ENCODE results near the gene ZBTB40.

Gene ZBTB40

GRCh38 chr1:22428672-22429071 lies 23.0 kb upstream of the ZBTB40 start:
- DNase-seq = peak; percentile 27

GRCh38 chr1:22431965-22432364 lies 19.7 kb upstream of the ZBTB40 start:
- no peak for DNase-seq

DNA sequence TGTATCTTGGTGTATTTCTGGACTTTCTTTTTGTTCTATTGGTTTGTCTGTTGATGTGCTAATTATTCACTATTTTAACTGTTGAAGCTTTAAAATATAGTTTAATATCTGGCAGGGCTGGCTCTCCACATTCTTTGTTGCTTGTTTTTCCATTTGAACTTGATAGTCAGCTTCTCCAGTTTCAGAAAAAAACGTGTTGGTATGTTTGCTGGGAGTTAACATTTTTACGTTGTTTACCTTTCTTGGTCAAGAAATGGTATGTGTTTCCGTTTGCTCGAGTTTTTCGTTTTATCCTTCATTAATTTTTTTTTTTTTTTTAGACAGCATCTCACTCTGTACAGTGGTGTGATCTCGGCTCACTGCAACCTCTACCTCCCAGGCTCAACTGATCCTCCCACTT lies 16.9 kb upstream of the ZBTB40 start:
- DNase-seq = no peak

GRCh38 chr1:22436948-22437347 lies 14.7 kb upstream of the ZBTB40 start:
- DNase-seq = no peak

GRCh38 chr1:22437573-22437972 lies 14.1 kb upstream of the ZBTB40 start:
- DNase-seq = no peak

GRCh38 chr1:22440582-22440981 lies 11.1 kb upstream of the ZBTB40 start:
- no peak for DNase-seq

GRCh38 chr1:22442212-22442894 lies 9.3 kb upstream of the ZBTB40 start:
- DNase-seq = no peak

DNA sequence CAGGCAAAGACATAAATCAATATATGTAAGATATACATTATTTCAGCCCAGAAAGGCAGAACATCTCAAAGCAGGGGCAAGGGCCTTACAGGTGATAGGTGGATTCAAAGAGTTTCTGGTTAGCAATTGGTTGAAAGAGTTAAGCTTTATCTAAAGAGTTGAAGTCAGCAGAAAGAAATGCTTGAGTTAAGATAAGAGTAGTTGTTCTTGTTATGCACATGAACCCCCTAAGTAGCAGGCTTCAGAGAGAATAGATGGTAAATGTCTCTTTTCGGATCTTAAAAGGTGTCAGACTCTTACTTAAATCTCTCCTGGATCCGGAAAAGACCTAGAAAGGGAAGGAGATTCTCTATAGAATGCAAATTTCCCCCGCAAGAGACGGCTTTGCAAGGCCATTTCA lies 8.3 kb upstream of the ZBTB40 start:
- no peak for DNase-seq

DNA sequence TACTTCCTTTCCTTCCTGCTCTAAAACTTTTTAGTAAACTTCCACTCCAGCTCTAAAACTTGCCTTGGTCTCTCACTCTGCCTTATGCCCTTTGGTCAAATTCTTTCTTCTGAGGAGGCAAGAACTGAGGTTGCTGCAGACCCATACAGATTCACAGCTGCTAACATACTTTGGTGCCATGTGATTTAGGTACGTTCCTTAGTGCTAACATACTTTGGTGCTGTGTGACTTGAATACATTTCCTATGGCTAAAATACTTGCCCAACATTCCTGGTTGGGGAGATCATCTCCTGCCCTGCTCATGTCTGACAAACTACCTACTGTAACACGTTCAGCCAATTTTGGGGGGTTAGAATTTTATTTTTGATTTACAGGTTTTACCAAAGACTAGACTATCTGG lies 6.8 kb upstream of the ZBTB40 start:
- no peak for DNase-seq

DNA sequence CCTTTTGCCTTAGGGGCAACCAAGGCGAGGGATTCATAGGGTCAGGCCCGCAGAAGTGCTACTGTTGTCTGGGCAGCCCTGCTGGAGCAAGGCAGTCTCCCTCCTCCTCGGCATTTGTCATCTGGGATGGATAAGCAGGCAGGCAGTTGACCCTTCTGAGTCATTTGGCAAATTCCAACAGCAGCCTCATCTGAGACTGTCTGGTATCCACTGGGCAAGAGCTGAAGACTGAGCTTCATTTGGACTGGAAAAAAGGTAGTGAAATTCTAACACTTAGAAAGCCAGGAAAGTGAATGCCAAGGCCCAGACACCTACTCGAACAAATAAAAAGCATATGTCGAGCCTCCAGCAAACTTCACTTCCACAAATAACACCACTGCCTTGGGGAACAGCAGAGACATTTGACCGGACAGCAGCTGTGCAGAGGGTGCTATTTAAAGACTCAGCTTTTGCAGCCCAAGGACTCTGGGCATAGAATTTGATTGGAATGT lies 4.0 kb upstream of the ZBTB40 start:
- DNase-seq = no peak

- no peak for DNase-seq
Observed at GRCh38 chr1:22449636-22450035, 2.0 kb upstream of the ZBTB40 start.

DNA sequence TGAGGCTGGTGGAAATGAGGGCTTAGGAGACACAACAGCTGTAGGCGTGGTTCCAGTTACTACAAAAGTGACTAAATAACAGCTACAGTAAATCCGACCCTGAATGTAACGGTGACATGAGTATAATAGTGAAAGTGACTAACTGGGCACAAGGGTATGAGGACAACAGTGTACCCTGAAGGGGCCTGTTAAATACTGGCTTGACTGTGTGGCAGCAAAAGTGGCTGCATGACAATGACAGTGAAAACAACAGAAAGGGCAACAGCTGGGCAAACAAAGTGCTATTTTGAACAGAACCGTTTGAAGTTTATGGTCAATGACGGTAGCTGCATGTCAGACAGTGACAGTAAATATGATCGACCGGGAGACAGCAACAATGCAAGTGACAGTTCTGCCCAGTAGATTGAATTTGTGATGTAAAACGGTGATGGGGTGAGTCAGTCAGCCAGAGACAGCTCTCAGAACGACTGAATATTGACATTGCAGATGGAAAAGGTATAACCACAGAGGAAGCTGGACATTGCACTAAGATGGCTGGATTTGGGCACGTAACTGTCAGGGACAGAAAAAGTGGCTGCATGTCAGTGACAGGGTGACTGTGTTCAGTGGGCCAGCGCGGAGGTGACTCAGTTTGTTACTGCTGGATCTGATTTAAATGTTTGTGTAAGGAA lies 1.2 kb upstream of the ZBTB40 start:
- DNase-seq = no peak

- DNase-seq = peak; percentile 14
Observed at GRCh38 chr1:22452481-22452957, 868 bp downstream of the ZBTB40 start.

DNA sequence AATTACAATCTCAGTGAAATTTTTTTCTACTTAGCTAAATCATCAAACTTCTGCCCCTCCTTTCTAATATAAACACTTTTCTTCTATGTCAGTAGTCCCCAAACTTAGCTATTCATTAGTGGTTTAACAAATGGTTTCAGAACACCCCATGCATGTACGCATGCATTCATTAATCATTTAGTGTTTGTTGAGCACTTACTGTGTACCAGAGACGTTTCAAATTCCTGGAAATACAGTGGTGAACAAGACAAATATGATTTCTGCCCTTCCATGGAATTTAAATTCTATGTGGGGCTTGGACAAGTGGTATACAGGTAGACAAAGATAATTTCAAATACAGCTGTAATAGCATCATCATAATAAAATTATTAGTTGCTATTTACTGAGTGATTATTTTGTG lies 1.5 kb downstream of the ZBTB40 start:
- no peak for DNase-seq

DNA sequence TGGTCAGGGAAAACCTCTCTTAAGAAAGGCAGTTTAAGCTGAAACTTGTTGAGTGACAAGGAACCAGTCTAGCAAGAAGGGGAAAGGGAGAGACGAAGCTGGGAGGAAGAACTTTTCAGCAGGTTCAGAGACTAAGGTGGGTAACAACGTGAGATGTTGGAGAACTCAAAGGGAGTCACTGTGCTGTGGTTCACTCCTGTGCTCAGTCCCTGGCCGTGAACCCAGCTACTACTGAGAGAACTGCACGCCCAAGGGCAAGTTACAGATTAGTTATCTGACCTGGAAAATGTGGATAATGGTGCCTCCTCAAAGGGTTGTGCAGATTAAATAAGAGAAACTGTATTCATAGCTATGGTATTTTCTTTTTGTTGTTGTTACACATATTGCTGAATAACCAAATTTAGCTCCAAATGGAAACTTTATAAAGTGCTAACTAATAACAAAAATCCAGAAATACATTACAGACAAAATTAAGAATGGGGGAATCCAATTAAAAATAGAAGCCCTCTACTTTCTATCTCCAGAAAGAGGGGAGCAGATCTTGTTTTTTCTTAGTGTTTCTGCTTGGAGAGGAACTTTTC lies 2.9 kb downstream of the ZBTB40 start:
- DNase-seq = no peak

- DNase-seq = no peak
Observed at GRCh38 chr1:22457345-22457744, 5.7 kb downstream of the ZBTB40 start.

- DNase-seq = no peak
Observed at GRCh38 chr1:22457836-22458235, 6.2 kb downstream of the ZBTB40 start.

GRCh38 chr1:22461100-22461499 lies 9.4 kb downstream of the ZBTB40 start:
- no peak for DNase-seq

GRCh38 chr1:22461678-22462527 lies 10.3 kb downstream of the ZBTB40 start:
- DNase-seq = no peak

GRCh38 chr1:22462928-22463327 lies 11.3 kb downstream of the ZBTB40 start:
- no peak for DNase-seq

- DNase-seq = no peak
Observed at GRCh38 chr1:22465015-22465565, 13.4 kb downstream of the ZBTB40 start.

DNA sequence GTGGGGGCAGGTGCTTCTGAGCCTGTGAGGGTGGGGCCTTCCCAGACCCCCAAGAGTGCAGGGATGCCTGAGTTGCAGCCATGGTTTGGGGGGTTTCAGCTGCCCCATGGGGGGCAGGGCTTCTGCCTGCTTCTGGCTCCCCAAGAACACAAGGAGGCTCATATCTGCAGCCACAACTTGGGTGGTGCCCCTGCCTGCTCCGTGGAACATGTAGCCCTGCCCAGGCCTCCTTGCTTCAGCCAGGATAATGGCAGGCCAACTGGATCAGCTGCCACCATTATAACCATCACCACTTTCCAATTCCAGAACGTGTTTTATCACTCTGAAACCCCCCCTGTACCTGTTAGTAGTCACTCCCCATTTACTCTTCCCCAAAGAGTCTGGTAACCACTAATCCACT lies 14.0 kb downstream of the ZBTB40 start:
- no peak for DNase-seq

DNA sequence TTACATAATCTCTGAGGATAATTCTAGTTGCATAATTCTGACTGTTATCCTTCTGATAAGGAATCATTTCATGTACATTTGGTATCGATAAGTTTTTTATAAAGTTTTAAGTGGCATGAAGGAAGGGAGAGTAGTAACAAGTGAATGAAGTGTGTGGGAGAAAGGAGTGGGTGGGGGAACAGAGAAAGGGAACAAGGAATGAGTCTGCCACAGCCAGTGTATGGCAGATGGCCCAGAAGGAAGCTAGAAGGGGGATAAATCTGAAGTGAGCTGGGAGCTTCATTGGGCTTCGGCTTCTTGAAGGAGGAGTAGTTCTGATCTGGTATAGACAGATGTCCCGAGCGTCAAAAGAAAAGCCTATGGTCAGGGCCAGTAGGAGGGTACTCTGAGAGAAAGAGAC lies 18.6 kb downstream of the ZBTB40 start:
- no peak for DNase-seq

All from activated CD4-positive, alpha-beta T cell treated with anti-CD3 and anti-CD28 coated beads for 48 hours (primary cell).